Umbilical cord (tissue), 2 donors: Measurements from ENCODE around the gene ISYNA1. TPM values are rescaled to one million over a fixed set of nuclear protein-coding genes. Genes with fewer than 3 reads are reported as not detected.
"Not testable (repeated sequence)": the region's sequence is repeated elsewhere in the genome, so short reads cannot be mapped to it uniquely, and the experiment has no call there.

Source experiments
- DNase-seq: peaks from one replicate; pipeline ENCODE4 v3.0.0-alpha.2; 2015; ENCODE audit warnings: low spot score
- total RNA-seq: library from RNA; depleted of rRNA; stranded (reverse); fragments of >200 nt; gene quantifications from one replicate; pipeline ENCODE4 v1.2.3, GENCODE V29; 2014; ENCODE audit warnings: low replicate concordance; ENCODE audit not compliant: insufficient read depth

Gene ISYNA1
- total RNA-seq, 1 donor from 2014 or later, result 20.5 TPM

DNA sequence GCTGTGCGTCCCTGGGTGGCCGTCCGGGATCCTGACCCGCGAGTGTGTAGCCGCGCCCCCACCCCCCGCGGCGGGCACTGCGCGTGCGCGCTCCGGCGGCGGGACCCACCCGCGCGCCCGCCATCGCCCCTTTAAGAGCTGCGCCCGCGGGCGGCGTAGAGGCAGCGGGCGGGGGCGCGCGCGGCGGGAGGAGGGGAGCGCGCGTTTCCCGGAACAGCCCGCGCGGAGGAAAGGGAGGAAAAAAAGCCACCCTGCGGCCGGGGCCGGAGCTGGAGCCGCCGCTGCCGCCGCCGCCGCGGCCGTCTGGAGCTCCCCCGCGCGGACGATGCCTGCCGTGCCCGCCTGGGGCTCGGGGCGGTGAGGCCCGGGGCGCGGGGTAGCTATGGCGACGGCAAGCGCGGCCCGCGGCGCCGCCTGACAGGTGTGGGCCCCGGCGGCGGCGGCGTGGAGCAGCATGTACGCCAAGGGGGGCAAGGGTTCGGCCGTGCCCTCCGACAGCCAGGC, 18.7 kb downstream of the ISYNA1 start, which contains the start of gene SSBP4:
SSBP4 (plus strand) TSS at position 204 of the 504 bp plus-strand sequence; CDS start at position 455, 251 bp downstream.
- DNase-seq, result peak; percentile 83

DNA sequence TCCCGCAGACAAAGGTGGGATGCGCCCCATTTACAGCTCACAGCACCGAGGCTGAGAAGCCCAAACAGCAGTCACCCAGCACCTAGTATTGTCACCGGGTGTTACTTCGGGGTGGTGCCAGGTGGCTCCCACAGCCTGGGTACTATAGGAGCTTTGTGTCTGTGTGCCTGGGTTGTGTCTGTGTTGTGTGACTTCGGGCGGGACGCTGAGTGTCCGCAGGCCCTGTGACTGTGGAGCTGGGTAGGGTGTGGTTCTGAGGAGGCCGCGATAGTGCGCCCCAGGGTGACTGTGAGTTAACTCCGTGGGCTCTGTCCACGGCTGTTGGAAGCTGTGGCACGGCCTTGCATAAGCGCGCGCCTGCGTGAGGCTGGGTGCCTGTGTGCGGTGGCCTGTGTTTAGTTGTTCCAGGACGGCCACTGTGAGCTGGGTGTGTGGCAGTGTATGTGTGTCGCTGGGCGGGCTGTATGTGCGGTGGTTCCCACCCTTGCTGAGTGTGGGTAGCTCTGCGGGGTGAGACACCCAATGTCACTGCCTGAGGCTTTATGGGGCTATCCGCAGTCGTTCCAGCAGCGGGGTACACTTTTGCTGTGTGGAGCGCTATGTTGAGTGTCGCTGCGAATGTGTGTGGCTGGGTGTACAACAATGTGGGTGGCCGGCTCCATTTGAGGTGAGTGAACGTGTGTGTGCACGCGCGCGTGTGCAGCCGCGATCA, 19.3 kb downstream of the ISYNA1 start:
- DNase-seq, result no peak

- no peak for DNase-seq
Observed at GRCh38 chr19:18418029-18418482, 19.9 kb downstream of the ISYNA1 start.

DNA sequence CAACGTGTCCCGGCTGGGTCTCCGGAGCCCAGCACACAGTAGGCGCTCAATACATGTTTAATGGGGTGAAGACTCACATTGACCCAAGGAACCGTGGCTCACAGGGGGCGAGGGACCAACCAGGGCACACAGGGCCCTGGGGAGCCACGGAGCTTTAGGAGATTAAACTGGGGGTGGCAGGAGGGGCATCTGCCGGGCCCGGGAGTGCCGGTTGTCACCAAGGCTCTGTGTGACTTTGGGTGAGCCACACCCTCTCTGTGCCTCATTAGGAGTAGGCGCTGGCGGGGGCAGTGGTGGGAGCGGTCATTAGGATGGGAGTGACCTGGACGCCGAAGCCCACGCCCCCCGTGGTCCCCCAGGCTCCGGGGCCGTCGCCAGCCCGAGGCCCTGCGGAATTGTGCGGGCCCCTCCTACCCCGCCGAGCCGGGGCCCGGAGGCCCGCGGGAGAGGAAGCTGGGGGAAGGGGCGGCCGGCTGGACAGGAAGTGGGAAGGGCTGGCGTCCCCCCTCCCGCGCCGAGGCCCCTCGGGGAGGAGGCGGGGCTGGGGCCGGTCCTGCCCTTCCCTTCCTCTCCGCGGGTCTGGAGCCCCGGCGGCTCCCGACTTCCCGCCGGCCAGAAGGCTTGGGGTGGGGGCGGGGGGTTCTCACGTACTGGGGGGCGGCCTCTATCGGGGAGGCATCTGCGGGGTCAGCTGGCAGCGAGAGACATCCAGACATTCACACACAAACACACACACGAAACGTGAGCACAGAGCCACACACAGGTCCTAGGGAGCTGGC, 20.5 kb downstream of the ISYNA1 start:
- peak; percentile 95 for DNase-seq

DNA sequence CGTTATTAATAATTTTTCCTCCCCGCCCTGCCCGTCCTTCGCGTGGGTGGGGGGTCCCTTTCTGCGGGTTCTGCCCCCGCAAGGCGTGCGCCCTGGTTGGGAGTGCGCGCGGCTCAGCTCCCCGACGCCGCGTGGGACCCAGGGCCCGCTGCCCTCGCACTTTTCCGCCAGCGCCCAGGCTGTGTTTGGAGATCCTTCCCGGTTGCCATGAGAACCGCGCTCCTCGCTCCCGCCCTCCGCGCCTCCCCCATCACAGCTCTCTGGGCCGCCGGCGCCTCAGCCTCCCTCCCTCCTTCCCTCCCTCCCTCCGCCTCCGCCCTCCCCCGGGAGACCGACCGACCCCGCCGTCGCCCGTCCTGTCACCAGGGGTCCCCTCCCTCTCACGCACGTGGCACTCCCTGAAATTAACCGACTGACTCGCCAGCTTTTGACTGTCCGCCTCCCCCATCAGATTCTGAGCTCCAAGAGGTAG, 21.1 kb downstream of the ISYNA1 start:
- peak; percentile 97 for DNase-seq

DNA sequence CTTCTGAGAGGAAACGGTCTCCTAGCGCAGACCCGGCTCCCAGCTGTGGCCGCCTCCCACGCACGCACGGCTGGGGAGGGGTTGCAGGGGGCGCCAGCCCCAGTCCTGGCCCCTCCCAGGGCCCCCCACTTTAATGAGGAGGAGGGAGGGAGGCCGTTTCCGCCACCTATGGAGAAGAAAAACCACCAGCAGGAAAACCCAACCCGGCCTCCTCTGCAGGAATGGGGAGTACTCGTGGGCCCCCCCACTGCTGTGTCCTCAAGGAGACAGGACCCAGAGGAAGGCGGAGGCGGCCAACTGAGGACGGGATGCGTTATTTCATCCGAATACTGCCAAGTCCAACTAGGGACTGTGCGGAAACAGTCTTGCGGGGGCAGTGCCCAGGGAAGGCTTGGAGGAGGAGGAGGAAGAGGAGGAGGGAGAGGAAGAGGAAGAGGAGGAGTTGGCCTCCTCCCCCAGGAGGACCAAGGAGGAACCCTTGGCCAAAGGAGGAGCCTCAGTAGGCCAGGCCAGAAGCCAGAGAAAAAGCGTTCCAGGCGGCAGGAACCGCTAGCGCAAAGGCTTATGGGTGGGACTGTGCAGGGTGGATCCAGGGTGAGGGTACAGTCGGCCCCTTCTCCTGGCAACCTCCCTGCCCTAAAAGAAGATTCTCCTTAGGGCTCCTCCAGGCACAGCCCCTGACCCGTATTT, 22.6 kb downstream of the ISYNA1 start:
- peak; percentile 96 for DNase-seq

DNA sequence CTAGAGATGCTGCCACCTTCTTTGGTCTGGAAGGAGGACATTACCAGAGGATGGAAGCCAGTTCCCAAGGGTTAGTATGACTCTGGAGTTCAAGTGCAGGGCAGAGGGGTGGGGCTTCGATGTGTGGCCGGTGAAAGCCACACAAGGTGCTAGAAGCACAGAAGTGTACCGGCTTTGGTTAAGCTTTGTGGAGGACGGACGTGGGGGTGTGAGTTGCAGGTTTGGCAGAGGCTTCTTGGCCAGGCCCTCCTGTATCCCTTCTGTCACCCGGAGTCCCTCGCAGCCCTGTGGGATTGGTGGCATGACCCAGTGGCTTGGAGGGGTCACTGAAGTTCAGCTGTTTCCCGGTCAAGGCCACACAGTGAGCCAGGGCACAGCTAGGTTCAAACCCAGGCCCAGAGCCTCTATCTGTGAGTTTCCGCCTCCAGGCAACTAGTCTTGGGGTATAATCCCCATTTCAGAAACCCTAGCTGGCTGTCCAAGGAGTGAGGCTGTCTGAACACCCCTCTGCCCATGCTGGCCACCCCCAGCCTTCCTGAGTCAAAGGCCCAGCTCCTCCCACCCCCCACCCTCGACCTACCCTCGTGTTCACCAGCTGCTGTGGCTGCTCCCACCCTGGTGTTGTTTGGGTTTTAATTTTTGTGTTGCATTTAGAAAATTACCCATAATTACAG, 23.3 kb downstream of the ISYNA1 start:
- peak; percentile 34 for DNase-seq

- DNase-seq, result no peak
Observed at GRCh38 chr19:18412610-18413239, 25.2 kb downstream of the ISYNA1 start.

DNA sequence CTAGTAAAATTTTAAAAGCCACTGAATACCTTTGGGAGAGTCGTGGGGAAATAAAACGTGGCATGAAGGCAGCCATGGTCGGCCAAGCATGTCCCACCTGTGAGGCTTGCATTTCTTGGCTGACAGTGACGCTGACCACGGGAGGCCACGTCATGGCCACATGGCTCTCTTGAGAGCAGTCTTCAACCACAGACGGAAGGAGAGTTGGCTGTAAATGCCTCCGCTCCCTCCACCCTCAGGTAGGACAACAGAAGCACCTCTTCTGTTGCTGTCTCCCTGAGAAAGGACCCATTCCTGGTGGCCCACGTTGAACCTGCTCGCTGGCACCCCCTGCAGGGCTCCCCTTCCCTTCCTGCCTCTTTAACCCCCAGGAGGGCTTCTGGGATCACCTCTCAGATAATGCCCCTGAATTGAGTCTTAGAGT, 29.9 kb downstream of the ISYNA1 start:
- no peak for DNase-seq

DNA sequence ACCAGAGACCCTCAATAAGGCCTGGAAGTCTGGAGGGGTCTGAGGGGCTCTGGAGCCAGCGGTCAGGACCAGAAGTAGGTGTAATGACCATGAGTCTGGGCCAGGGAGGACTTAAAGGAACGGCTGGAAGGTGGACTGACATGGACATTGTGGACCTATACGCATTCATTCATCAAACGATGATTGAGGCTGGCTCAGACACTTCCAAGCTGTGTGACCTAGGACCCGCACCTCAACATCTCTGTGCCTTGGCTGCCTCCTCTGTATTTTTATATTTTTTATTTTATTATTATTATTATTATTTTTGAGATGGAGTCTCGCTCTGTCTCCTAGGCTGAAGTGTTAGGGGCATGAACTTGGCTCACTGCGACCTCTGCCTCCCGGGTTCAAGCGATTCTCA, 31.2 kb downstream of the ISYNA1 start:
- no peak for DNase-seq

- DNase-seq, result not testable (repeated sequence)
Observed at GRCh38 chr19:18405754-18406153, 32.2 kb downstream of the ISYNA1 start.

GRCh38 chr19:18402455-18403248, 35.3 kb downstream of the ISYNA1 start:
- not testable (repeated sequence) for DNase-seq

DNA sequence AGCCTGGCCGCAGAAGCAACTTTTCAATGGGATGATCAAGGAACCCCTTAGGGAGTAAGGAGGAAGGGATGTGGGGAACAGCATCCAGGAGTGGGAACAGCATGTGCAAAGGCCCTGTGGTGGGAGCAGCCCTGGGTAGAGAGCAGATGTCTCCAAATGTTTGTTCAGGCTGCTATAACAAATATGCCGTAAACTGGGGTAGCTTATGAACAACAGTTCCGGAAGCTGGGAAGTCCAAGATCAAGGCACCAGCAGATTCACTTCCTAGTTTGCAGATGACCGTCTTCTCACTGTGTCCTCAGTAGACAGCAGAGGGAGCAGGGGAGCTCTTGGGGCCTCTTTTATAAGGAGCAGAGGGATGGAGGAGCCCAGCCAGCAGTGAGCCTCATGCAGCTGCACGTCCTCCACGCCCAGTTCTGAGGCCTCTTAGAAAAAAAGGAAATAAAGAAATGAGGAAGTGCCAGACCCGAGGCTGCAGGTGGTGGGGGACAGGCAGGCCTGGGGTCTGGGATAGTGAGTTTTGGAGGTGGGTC, 36.3 kb downstream of the ISYNA1 start:
- DNase-seq, result peak; percentile 94

DNA sequence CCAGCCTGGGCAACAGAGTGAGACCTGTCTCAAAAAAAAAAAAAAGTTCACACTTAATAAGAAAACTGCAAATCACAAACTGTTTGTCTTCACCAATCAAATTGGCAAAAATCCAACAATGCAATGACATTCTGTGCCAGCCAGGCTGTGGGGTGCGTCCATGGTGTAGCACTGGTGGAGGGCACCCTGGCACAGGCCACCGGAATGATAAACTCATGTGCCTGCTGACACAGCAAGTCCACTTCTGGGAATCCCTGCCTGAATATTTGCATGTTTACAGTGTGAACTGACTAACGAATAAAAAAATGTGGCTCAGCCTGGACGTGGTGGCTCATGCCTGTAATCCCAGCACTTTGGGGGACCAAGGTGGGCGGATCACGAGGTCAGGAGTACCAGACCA, 38.9 kb downstream of the ISYNA1 start:
- no peak for DNase-seq

DNA sequence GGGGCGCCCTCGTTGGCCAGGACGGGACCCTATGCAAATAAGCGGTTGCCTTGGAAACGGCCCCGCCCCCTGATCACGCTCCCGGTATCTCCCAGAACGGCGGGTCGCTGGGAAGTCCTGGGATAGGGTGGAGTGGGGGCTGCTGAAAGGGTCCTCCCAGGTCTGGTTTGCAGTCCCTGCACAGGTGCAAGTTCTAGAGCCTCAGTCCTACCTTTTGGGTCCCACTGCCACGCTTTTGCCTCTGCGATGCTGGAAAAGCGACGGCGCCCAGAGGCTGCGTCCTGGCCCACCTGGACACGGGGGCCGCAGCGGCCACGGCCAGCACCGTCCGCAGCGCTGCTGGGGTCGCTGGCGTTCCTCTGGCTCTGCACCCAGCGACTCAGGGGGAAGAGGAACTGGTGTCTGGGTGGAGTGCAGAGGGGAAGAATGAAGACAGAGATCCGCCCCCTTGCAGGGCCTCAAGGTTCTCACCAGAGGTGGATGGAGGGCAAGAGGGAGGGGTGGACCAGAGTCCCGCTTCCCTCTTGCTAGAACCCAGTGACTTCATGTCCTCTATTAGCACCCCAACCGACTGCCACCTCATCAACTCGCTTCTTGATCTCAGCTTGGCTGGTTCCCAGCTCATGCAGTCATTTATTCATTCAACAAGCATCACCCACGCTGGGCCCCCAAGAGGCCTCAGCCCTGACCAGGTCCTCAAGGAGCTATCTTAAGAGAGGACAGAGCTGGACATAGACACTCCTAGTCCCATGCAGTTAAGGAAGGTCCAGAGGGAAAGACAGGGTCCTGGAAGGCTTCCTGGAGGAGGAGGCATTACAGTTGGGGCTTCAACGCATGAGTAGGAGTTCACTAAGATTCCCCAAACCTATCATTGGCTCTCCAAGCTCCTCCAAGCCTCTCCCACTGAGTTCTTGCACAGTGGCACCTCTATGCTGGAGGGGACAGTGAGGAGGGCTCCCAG, 40.4 kb downstream of the ISYNA1 start, which contains the start of gene LRRC25:
LRRC25 (minus strand) TSS at position 381 of the 961 bp plus-strand sequence. CDS start 659 bp downstream, outside the sequence.
- peak; percentile 58 for DNase-seq

GRCh38 chr19:18396471-18397241, 41.3 kb downstream of the ISYNA1 start:
- no peak for DNase-seq

- DNase-seq, result no peak
Observed at GRCh38 chr19:18393836-18394235, 44.1 kb downstream of the ISYNA1 start.
